ENCODE data around the gene CMA1. TPM values are rescaled to one million over a fixed set of nuclear protein-coding genes. Genes with fewer than 3 reads are reported as not detected.

Gene CMA1
- total and polyA plus RNA-seq, 4 donors: 0.81 TPM; not detected in 3

- Histone ChIP-seq H3K4me1 (ENCODE audit: control insufficient read depth in 4 of 4, insufficient read depth in 4 of 4, low read length in 3 of 4) (no peaks in the 10 kb centered on the region), H3K27me3 (ENCODE audit: control insufficient read depth in 4 of 4, insufficient read depth in 4 of 4, low read length in 3 of 4) (no peaks in the 10 kb centered on the region), H3K9ac (ENCODE audit: low read depth in 1 of 2, low read length in 2 of 2) (no peak overlapping the region), H3K4me3 (ENCODE audit: low read depth in 1 of 3, low read length in 3 of 3) (no peak overlapping the region), H3K36me3 (ENCODE audit: control insufficient read depth in 4 of 4, insufficient read depth in 3 of 4, low read depth in 1 of 4, low read length in 3 of 4) (no peaks in the 10 kb centered on the region), H3K9me3 (ENCODE audit: control insufficient read depth in 4 of 4, low read length in 3 of 4) (no peaks in the 10 kb centered on the region), H3K27ac (ENCODE audit: low read depth in 1 of 2, low read length in 2 of 2) (no peak overlapping the region)
- 88% methylated on average over 3 of the region's 3 CpGs for WGBS
- TF ChIP-seq HNF4G (IDR thresholded peaks at IDR 0.05): no peak
- no peak for TF ChIP-seq RAD21 (IDR thresholded peaks at IDR 0.05)
- no peak for TF ChIP-seq ATF3 (IDR thresholded peaks at IDR 0.05)
- TF ChIP-seq NR2F2 (IDR thresholded peaks at IDR 0.05): no peak
- DNase-seq (ENCODE audit: low spot score): no peak
Observed at GRCh38 chr14:24459331-24459730, 48.7 kb downstream of the CMA1 start.

- Histone ChIP-seq H3K36me3 (ENCODE audit: control insufficient read depth in 4 of 4, insufficient read depth in 3 of 4, low read depth in 1 of 4, low read length in 3 of 4) (no peaks in the 10 kb centered on the region), H3K4me1 (ENCODE audit: control insufficient read depth in 4 of 4, insufficient read depth in 4 of 4, low read length in 3 of 4) (no peaks in the 10 kb centered on the region), H3K27ac (ENCODE audit: low read depth in 1 of 2, low read length in 2 of 2) (no peak overlapping the region), H3K4me3 (ENCODE audit: low read depth in 1 of 3, low read length in 3 of 3) (no peak overlapping the region), H3K27me3 (ENCODE audit: control insufficient read depth in 4 of 4, insufficient read depth in 4 of 4, low read length in 3 of 4) (no peaks in the 10 kb centered on the region), H3K9me3 (ENCODE audit: control insufficient read depth in 4 of 4, low read length in 3 of 4) (no peaks in the 10 kb centered on the region), H3K9ac (ENCODE audit: low read depth in 1 of 2, low read length in 2 of 2) (no peak overlapping the region)
- 91% methylated on average over 1 of the region's 1 CpG for WGBS
- DNase-seq (ENCODE audit: low spot score): no peak
- peak; percentile 35 for TF ChIP-seq NR2F2 (IDR thresholded peaks at IDR 0.05)
- TF ChIP-seq HNF4G (IDR thresholded peaks at IDR 0.05): no peak
- no peak for TF ChIP-seq FOXA1 (IDR thresholded peaks at IDR 0.05)
- no peak for TF ChIP-seq HNF4A (conservative IDR thresholded peaks at IDR 0.05)
Observed at GRCh38 chr14:24458736-24459135, 49.3 kb downstream of the CMA1 start.

GRCh38 chr14:24456980-24457379 is 51.1 kb downstream of the CMA1 start:
- no peak overlapping the region for H3K4me3 ChIP-seq (ENCODE audit: low read depth in 1 of 3, low read length in 3 of 3)
- no peak overlapping the region for H3K9ac ChIP-seq (ENCODE audit: low read depth in 1 of 2, low read length in 2 of 2)
- no peak overlapping the region for H3K27ac ChIP-seq (ENCODE audit: low read depth in 1 of 2, low read length in 2 of 2)

More at GRCh38 chr14:24456980-24457379, 51.1 kb downstream of the CMA1 start:
- Histone ChIP-seq H3K9me3 (ENCODE audit: control insufficient read depth in 4 of 4, low read length in 3 of 4) (no peaks in the 10 kb centered on the region), H3K36me3 (ENCODE audit: control insufficient read depth in 4 of 4, insufficient read depth in 3 of 4, low read depth in 1 of 4, low read length in 3 of 4) (no peaks in the 10 kb centered on the region), H3K4me1 (ENCODE audit: control insufficient read depth in 4 of 4, insufficient read depth in 4 of 4, low read length in 3 of 4) (no peaks in the 10 kb centered on the region), H3K27me3 (ENCODE audit: control insufficient read depth in 4 of 4, insufficient read depth in 4 of 4, low read length in 3 of 4) (no peaks in the 10 kb centered on the region)
- no peak for DNase-seq (ENCODE audit: low spot score)
- no peak for TF ChIP-seq GABPA (IDR thresholded peaks at IDR 0.05 in 1 of 2, conservative IDR thresholded peaks at IDR 0.05 in 1 of 2)
- TF ChIP-seq NR2F2 (IDR thresholded peaks at IDR 0.05): no peak
- no peak for TF ChIP-seq SP1 (IDR thresholded peaks at IDR 0.05)
- TF ChIP-seq CTCF (IDR thresholded peaks at IDR 0.05; ENCODE audit: low read depth, low read length, missing input control): no peak
- TF ChIP-seq FOXA2 (IDR thresholded peaks at IDR 0.05): no peak
- no peak for TF ChIP-seq ZBTB33 (IDR thresholded peaks at IDR 0.05)
- no peak for TF ChIP-seq HNF4G (IDR thresholded peaks at IDR 0.05)
- no peak for TF ChIP-seq MAX (IDR thresholded peaks at IDR 0.05)
- no peak for TF ChIP-seq RAD21 (IDR thresholded peaks at IDR 0.05)
- TF ChIP-seq RXRA (IDR thresholded peaks at IDR 0.05): no peak
- no peak for TF ChIP-seq FOXA1 (IDR thresholded peaks at IDR 0.05)
- no peak for TF ChIP-seq HNF4A (conservative IDR thresholded peaks at IDR 0.05)
- no peak for TF ChIP-seq ATF3 (IDR thresholded peaks at IDR 0.05)

Other genes with a start within 250 kb of the CMA1 start
- 1 to 10 TPM; 1.1 to 1.5 TPM for gene TGM1, start 245.1 kb downstream of the CMA1 start, total RNA-seq
- gene TGM1, start 245.1 kb downstream of the CMA1 start, polyA plus RNA-seq: under 1 TPM; 0.28 to 0.39 TPM
- gene RABGGTA, start 236.7 kb downstream of the CMA1 start, total RNA-seq: 10 to 100 TPM in 1 of 2 donors, 1 to 10 TPM in 1; 7.5 to 19.7 TPM
- 10 to 100 TPM; 11.7 to 14.7 TPM for gene RABGGTA, start 236.7 kb downstream of the CMA1 start, polyA plus RNA-seq
- gene DHRS1, start 208.5 kb downstream of the CMA1 start, total RNA-seq: 10 to 100 TPM; 30.3 to 84.9 TPM
- 10 to 100 TPM; 40.3 to 60.1 TPM for gene DHRS1, start 208.5 kb downstream of the CMA1 start, polyA plus RNA-seq
- 10 to 100 TPM; 12.3 to 18.2 TPM for gene NOP9, start 208.4 kb downstream of the CMA1 start, total RNA-seq
- gene NOP9, start 208.4 kb downstream of the CMA1 start, polyA plus RNA-seq: 1 to 10 TPM; 3.8 to 7.1 TPM
- 100 to 1,000 TPM in 1 of 2 donors, 10 to 100 TPM in 1; 32.1 to 142 TPM for gene CIDEB, start 200.3 kb downstream of the CMA1 start, total RNA-seq
- 100 to 1,000 TPM; 176 to 312 TPM for gene CIDEB, start 200.3 kb downstream of the CMA1 start, polyA plus RNA-seq
- gene LTB4R2, start 198.1 kb downstream of the CMA1 start, total RNA-seq: 10 to 100 TPM in 1 of 2 donors, 1 to 10 TPM in 1; 2.5 to 11.3 TPM
- gene LTB4R2, start 198.1 kb downstream of the CMA1 start, polyA plus RNA-seq: 1 to 10 TPM in 1 of 2 donors, under 1 TPM in 1; 0.28 to 1.2 TPM
- gene LTB4R, start 196.8 kb downstream of the CMA1 start, total RNA-seq: 1 to 10 TPM; 2.1 to 5.0 TPM
- gene LTB4R, start 196.8 kb downstream of the CMA1 start, polyA plus RNA-seq: 1 to 10 TPM in 1 of 2 donors, under 1 TPM in 1; 0.86 to 2.9 TPM
- 1 to 10 TPM; 2.2 to 7.2 TPM for gene ADCY4, start 173.2 kb downstream of the CMA1 start, total RNA-seq
- 1 to 10 TPM; 2.2 to 5.8 TPM for gene ADCY4, start 173.2 kb downstream of the CMA1 start, polyA plus RNA-seq
- 1 to 10 TPM; 2.7 to 2.9 TPM for gene RIPK3, start 168.3 kb downstream of the CMA1 start, total RNA-seq
- gene RIPK3, start 168.3 kb downstream of the CMA1 start, polyA plus RNA-seq: 1 to 10 TPM; 1.0 to 1.2 TPM
- 1 to 10 TPM; 1.4 to 3.6 TPM for gene NFATC4, start 140.1 kb downstream of the CMA1 start, total RNA-seq
- gene NFATC4, start 140.1 kb downstream of the CMA1 start, polyA plus RNA-seq: 1 to 10 TPM; 1.0 to 2.2 TPM
- gene NYNRIN, start 109.3 kb downstream of the CMA1 start, total RNA-seq: 10 to 100 TPM in 1 of 2 donors, 1 to 10 TPM in 1; 2.5 to 11.0 TPM
- gene NYNRIN, start 109.3 kb downstream of the CMA1 start, polyA plus RNA-seq: under 1 TPM; 0.89 to 0.99 TPM
- gene CBLN3, start 78.6 kb downstream of the CMA1 start, total RNA-seq: under 1 TPM; 0.59 to 0.79 TPM
- under 1 TPM; 0.07 to 0.33 TPM for gene CBLN3, start 78.6 kb downstream of the CMA1 start, polyA plus RNA-seq
- 10 to 100 TPM; 38.2 to 40.3 TPM for gene KHNYN, start 78.3 kb downstream of the CMA1 start, total RNA-seq
- 10 to 100 TPM in 1 of 2 donors, 1 to 10 TPM in 1; 3.0 to 11.1 TPM for gene KHNYN, start 78.3 kb downstream of the CMA1 start, polyA plus RNA-seq
- gene SDR39U1, start 65.5 kb downstream of the CMA1 start, total RNA-seq: 10 to 100 TPM; 10.8 to 17.0 TPM
- 10 to 100 TPM; 34.9 to 50.4 TPM for gene SDR39U1, start 65.5 kb downstream of the CMA1 start, polyA plus RNA-seq
- 10 to 100 TPM in 1 of 2 donors, not detected in 1; 32.5 TPM for gene CTSG, start 68.0 kb upstream of the CMA1 start, total RNA-seq
- gene CTSG, start 68.0 kb upstream of the CMA1 start, polyA plus RNA-seq: 1 to 10 TPM in 1 of 2 donors, under 1 TPM in 1; 0.24 to 1.9 TPM
- under 1 TPM; 0.28 to 0.75 TPM for gene GZMH, start 101.4 kb upstream of the CMA1 start, total RNA-seq
- gene GZMH, start 101.4 kb upstream of the CMA1 start, polyA plus RNA-seq: 1 to 10 TPM in 1 of 2 donors, under 1 TPM in 1; 0.35 to 1.6 TPM
- gene GZMB, start 125.9 kb upstream of the CMA1 start, total RNA-seq: under 1 TPM; 0.17 to 0.79 TPM
- 1 to 10 TPM in 1 of 2 donors, under 1 TPM in 1; 0.46 to 1.9 TPM for gene GZMB, start 125.9 kb upstream of the CMA1 start, polyA plus RNA-seq

Measured in liver (tissue), 9 donors.